H1 (cell line): Measurements from ENCODE around the gene KCNE1. TPM values are rescaled to one million over a fixed set of nuclear protein-coding genes. Genes with fewer than 3 reads are reported as not detected.

Experiments used
- CTCF ChIA-PET: fragments of 300-600 bp; sonication (Branson Sonifier 250); formaldehyde crosslinking; loops from one replicate; lab custom pipeline; 2021; ENCODE audit not compliant: partially characterized antibody; lab: Charles Lee
- POLR2A ChIA-PET: fragments of 300-600 bp; sonication (Branson Sonifier 250); formaldehyde crosslinking; loops from one replicate; lab custom pipeline; 2021; ENCODE audit warnings: inconsistent platforms; ENCODE audit not compliant: partially characterized antibody; lab: Charles Lee
- DNase-seq, 2 experiments: peaks; one replicate each; pipeline versions ENCODE4 v3.0.0 to v3.0.0-alpha.2; 2010 to 2022; ENCODE audit warnings: low spot score in 2 of 2, low read depth in 1 of 2, mixed read lengths in 1 of 2
- FAIRE-seq: peaks from 2 replicates; lab custom pipeline; 2011; peaks lifted over from hg19 to GRCh38; lab: Jason Lieb, UNC
- H2AFZ ChIP-seq: 2 replicates; pipeline ENCODE4 v1.8.1; 2012; ENCODE audit warnings: low read length, inconsistent platforms
- H2AK5ac ChIP-seq: 2 replicates; pipeline ENCODE4 v1.6.1; 2013; ENCODE audit warnings: low read depth, low read length
- H2BK120ac ChIP-seq: replicated peaks from 2 replicates; pipeline ENCODE3; 2013; ENCODE audit warnings: low read depth, low read length, inconsistent platforms
- H2BK12ac ChIP-seq: 2 replicates; pipeline ENCODE4 v1.6.1; 2013; ENCODE audit warnings: low read depth, low read length
- H2BK15ac ChIP-seq: 2 replicates; pipeline ENCODE4 v1.6.1; 2013; ENCODE audit warnings: low read length
- H2BK20ac ChIP-seq: 2 replicates; pipeline ENCODE4 v1.6.1; 2013; ENCODE audit warnings: low read length
- H2BK5ac ChIP-seq: 2 replicates; pipeline ENCODE4 v1.6.1; 2013; ENCODE audit warnings: low read depth, low read length
- H3K14ac ChIP-seq: 2 replicates; pipeline ENCODE4 v1.6.1; 2013; ENCODE audit warnings: inconsistent platforms; ENCODE audit not compliant: insufficient read length
- H3K18ac ChIP-seq: 2 replicates; pipeline ENCODE4 v1.6.1; 2013; ENCODE audit warnings: low read length; ENCODE audit errors: extremely low read depth
- H3K23ac ChIP-seq: 2 replicates; pipeline ENCODE4 v1.6.1; 2013; ENCODE audit warnings: inconsistent platforms; ENCODE audit not compliant: insufficient read length
- H3K23me2 ChIP-seq: 2 replicates; pipeline ENCODE4 v1.6.1; 2013; ENCODE audit warnings: low read depth, low read length
- H3K27ac ChIP-seq: 2 replicates; pipeline ENCODE4 v1.6.1; 2011; ENCODE audit warnings: low read depth, low read length, inconsistent platforms
- H3K27me3 ChIP-seq, 4 experiments: replicated peaks in 1 of 4; 1 replicate in 1 of 4; 2 replicates in 3 of 4; pipeline versions ENCODE4 v1.6.1 to v1.8.1; 2011 to 2013; ENCODE audit warnings: low read length in 3 of 4, mild to moderate bottlenecking in 3 of 4, inconsistent platforms in 2 of 4, mixed read lengths in 2 of 4, moderate library complexity in 1 of 4; ENCODE audit not compliant: control insufficient read depth in 3 of 4, insufficient read depth in 3 of 4; ENCODE audit errors: extremely low read depth in 1 of 4
- H3K36me3 ChIP-seq, 4 experiments: 2 replicates each; pipeline versions ENCODE4 v1.6.1 to v1.8.1; 2011 to 2013; ENCODE audit warnings: mild to moderate bottlenecking in 4 of 4, low read length in 3 of 4, moderate library complexity in 2 of 4, control low read depth in 1 of 4, inconsistent platforms in 1 of 4; ENCODE audit not compliant: insufficient read depth in 4 of 4, control insufficient read depth in 2 of 4
- H3K4ac ChIP-seq: replicated peaks from 2 replicates; pipeline ENCODE3; 2013; ENCODE audit warnings: low read length, low read depth, mixed read lengths, inconsistent platforms; ENCODE audit not compliant: insufficient read length
- H3K4me1 ChIP-seq, 4 experiments: replicated peaks in 1 of 4; 1 replicate in 1 of 4; 2 replicates in 3 of 4; pipeline versions ENCODE4 v1.6.1 to v1.8.1; 2011 to 2013; ENCODE audit warnings: low read length in 3 of 4, inconsistent platforms in 2 of 4, mixed read lengths in 1 of 4; ENCODE audit not compliant: insufficient read depth in 4 of 4, control insufficient read depth in 3 of 4
- H3K4me2 ChIP-seq, 2 experiments: 2 replicates each; pipeline versions ENCODE4 v1.6.1 to v1.8.1; 2011 to 2013; ENCODE audit warnings: low read depth in 2 of 2, low read length in 2 of 2, control low read depth in 1 of 2, inconsistent platforms in 1 of 2, mild to moderate bottlenecking in 1 of 2; ENCODE audit not compliant: insufficient read depth in 1 of 2
- H3K4me3 ChIP-seq, 4 experiments: fragments of 200-600, 300-600 bp in 1 of 4; sonication (generic), shearing (Covaris generic), sonication (Bioruptor Twin) in 1 of 4; 2 replicates each; pipeline versions ENCODE4 v1.5.1 to v1.8.1; 2011 to 2016; ENCODE audit warnings: low read length in 4 of 4, low read depth in 3 of 4, control low read depth in 2 of 4, inconsistent platforms in 2 of 4, mild to moderate bottlenecking in 2 of 4, mixed read lengths in 1 of 4, moderate library complexity in 1 of 4; ENCODE audit not compliant: insufficient read depth in 2 of 4; ENCODE audit errors: extremely low read depth in 1 of 4
- H3K56ac ChIP-seq: replicated peaks from 2 replicates; pipeline ENCODE3; 2013; ENCODE audit warnings: low read depth, mild to moderate bottlenecking, mixed read lengths, low read length, inconsistent platforms; ENCODE audit not compliant: insufficient read length
- H3K79me1 ChIP-seq: 2 replicates; pipeline ENCODE4 v1.6.1; 2013; ENCODE audit warnings: low read depth, low read length, control low read depth
- H3K79me2 ChIP-seq, 2 experiments: 2 replicates each; pipeline versions ENCODE4 v1.6.1 to v1.8.1; 2012 to 2013; ENCODE audit warnings: low read length in 2 of 2, mild to moderate bottlenecking in 2 of 2, inconsistent platforms in 1 of 2; ENCODE audit not compliant: insufficient read depth in 2 of 2, control insufficient read depth in 1 of 2
- H3K9ac ChIP-seq, 4 experiments: replicated peaks in 1 of 4; 1 replicate in 1 of 4; 2 replicates in 3 of 4; pipeline versions ENCODE4 v1.6.1 to v1.8.1; 2011 to 2013; ENCODE audit warnings: low read depth in 3 of 4, low read length in 3 of 4, control low read depth in 2 of 4, mild to moderate bottlenecking in 2 of 4, moderate library complexity in 2 of 4, inconsistent platforms in 1 of 4; ENCODE audit errors: extremely low read depth in 1 of 4
- H3K9me3 ChIP-seq, 2 experiments: 2 replicates each; pipeline versions ENCODE4 v1.6.1 to v1.8.1; 2012 to 2013; ENCODE audit warnings: mild to moderate bottlenecking in 2 of 2, moderate library complexity in 2 of 2, control low read depth in 1 of 2, inconsistent platforms in 1 of 2, low read depth in 1 of 2, low read length in 1 of 2, mixed read lengths in 1 of 2; ENCODE audit not compliant: insufficient read depth in 2 of 2
- H4K20me1 ChIP-seq, 2 experiments: replicated peaks in 1 of 2; 2 replicates each; pipeline versions ENCODE3 to v1.8.1; 2011 to 2013; ENCODE audit warnings: inconsistent platforms in 2 of 2, low read length in 2 of 2, mild to moderate bottlenecking in 1 of 2; ENCODE audit not compliant: insufficient read depth in 2 of 2, control insufficient read depth in 1 of 2
- H4K5ac ChIP-seq: 2 replicates; pipeline ENCODE4 v1.6.1; 2013; ENCODE audit warnings: low read length, low read depth, mixed read lengths, inconsistent platforms; ENCODE audit not compliant: insufficient read length
- H4K8ac ChIP-seq: 2 replicates; pipeline ENCODE4 v1.8.0; 2013; ENCODE audit warnings: mild to moderate bottlenecking, moderate library complexity, low read length, inconsistent platforms; ENCODE audit not compliant: insufficient read depth; ENCODE audit errors: extremely low read depth
- H4K91ac ChIP-seq: replicated peaks from 2 replicates; pipeline ENCODE3; 2013; ENCODE audit warnings: low read length, mixed read lengths, inconsistent platforms; ENCODE audit not compliant: insufficient read length
- BACH1 ChIP-seq: IDR thresholded peaks from 2 replicates; pipeline ENCODE4 v1.6.1; 2012; ENCODE audit warnings: low read length, improper control_type of control experiment
- CBX5 ChIP-seq: fragments of 300-800, 300-1000 bp; sonication (generic); IDR thresholded peaks from 2 replicates; pipeline ENCODE4 v1.7.1; 2016; ENCODE audit warnings: antibody characterized with exemption, low read length, low read depth
- CHD1 ChIP-seq: IDR thresholded peaks from 2 replicates; pipeline ENCODE4 v1.6.1; 2012; ENCODE audit warnings: low read depth, low read length, improper control_type of control experiment
- CHD2 ChIP-seq: IDR thresholded peaks from 2 replicates; pipeline ENCODE4 v1.6.1; 2012; ENCODE audit warnings: low read length, improper control_type of control experiment
- CREB1 ChIP-seq: IDR thresholded peaks from 2 replicates; pipeline ENCODE4 v1.6.1; 2012; ENCODE audit warnings: inconsistent platforms
- EP300 ChIP-seq, 2 experiments: IDR thresholded peaks; 1 replicate in 1 of 2; 2 replicates in 1 of 2; pipeline ENCODE4 v1.6.1; 2011 to 2012; ENCODE audit warnings: low read depth in 2 of 2, low read length in 2 of 2, mild to moderate bottlenecking in 2 of 2, borderline replicate concordance in 1 of 2, inconsistent platforms in 1 of 2, moderate library complexity in 1 of 2
- FOSL1 ChIP-seq: IDR thresholded peaks from 2 replicates; pipeline ENCODE4 v1.6.1; 2011; ENCODE audit warnings: mild to moderate bottlenecking, low read depth, low read length, moderate library complexity; ENCODE audit not compliant: insufficient read depth
- GABPA ChIP-seq: IDR thresholded peaks from 2 replicates; pipeline ENCODE4 v1.6.1; 2011; ENCODE audit warnings: mild to moderate bottlenecking, low read length, moderate library complexity, borderline replicate concordance; ENCODE audit not compliant: insufficient read depth
- KDM4A ChIP-seq: IDR thresholded peaks from one replicate; pipeline ENCODE4 v1.7.1; 2012; ENCODE audit warnings: low read depth, mild to moderate bottlenecking, moderate library complexity, low read length, inconsistent platforms; ENCODE audit not compliant: severe bottlenecking
- KDM5A ChIP-seq: fragments of 200-600 bp; IDR thresholded peaks from 2 replicates; pipeline ENCODE4 v1.7.1; 2012; ENCODE audit warnings: mild to moderate bottlenecking, low read length, inconsistent platforms, mixed read lengths
- RBBP5 ChIP-seq: IDR thresholded peaks from 2 replicates; pipeline ENCODE4 v1.7.1; 2012; ENCODE audit warnings: low read depth, mild to moderate bottlenecking, inconsistent platforms, low read length, moderate library complexity, borderline replicate concordance
- TAF7 ChIP-seq: optimal IDR thresholded peaks from 2 replicates; pipeline ENCODE3; 2011; ENCODE audit warnings: low read depth, mild to moderate bottlenecking, inconsistent platforms, low read length, moderate library complexity, borderline replicate concordance
- TCF12 ChIP-seq: IDR thresholded peaks from 2 replicates; pipeline ENCODE4 v1.6.1; 2011; ENCODE audit warnings: low read depth, mild to moderate bottlenecking, low read length
- ZNF274 ChIP-seq: IDR thresholded peaks from 2 replicates; pipeline ENCODE4 v1.7.0; 2012; ENCODE audit warnings: low read length, borderline replicate concordance; ENCODE audit errors: extremely low read depth
- WGBS, 2 experiments: shearing (Covaris generic) in 1 of 2; methylation state at CpG; one replicate each; pipeline versions ENCODE4 v1.1.6 to v1.1.7; 2013 to 2015; ENCODE audit warnings: low lambda C conversion rate in 2 of 2, mixed read lengths in 2 of 2, inconsistent platforms in 1 of 2, low coverage in 1 of 2, missing lambda C conversion rate in 1 of 2; ENCODE audit not compliant: insufficient replicate concordance in 2 of 2, insufficient coverage in 1 of 2, insufficient read length in 1 of 2; ENCODE audit errors: extremely low coverage in 1 of 2, missing lambda C conversion rate in 1 of 2; 5-methylcytosine and 5-hydroxymethylcytosine counted together
- polyA plus RNA-seq, 7 experiments: library from polyadenylated mRNA; depleted of rRNA in 3 of 7; stranded (reverse) in 5 of 7; unstranded in 2 of 7; fragments of >200 nt in 5 of 7; fragments of 200-250 nt in 2 of 7; gene quantifications; 1 replicate in 5 of 7; 2 replicates in 1 of 7; 4 replicates in 1 of 7; pipeline versions ENCODE4 v1.2.1 to v1.2.3, GENCODE V29; 2011 to 2013; ENCODE audit warnings: missing spikeins in 2 of 7, mixed read lengths in 2 of 7
- total RNA-seq: library from RNA; stranded (reverse); fragmentation: NEBNext Ultra II Directional; extraction: Animal tissue kit (Norgen Biotek cat#: 25700); gene quantifications from 2 replicates; pipeline ENCODE4 v1.2.1, GENCODE V29; 2021

The KCNE1 gene
- total and polyA plus RNA-seq, 2 of the 8 experiments (the other 6 are each of a cell fraction or from before 2014, with no cell fraction given), result 0.08 to 0.28 TPM

DNA sequence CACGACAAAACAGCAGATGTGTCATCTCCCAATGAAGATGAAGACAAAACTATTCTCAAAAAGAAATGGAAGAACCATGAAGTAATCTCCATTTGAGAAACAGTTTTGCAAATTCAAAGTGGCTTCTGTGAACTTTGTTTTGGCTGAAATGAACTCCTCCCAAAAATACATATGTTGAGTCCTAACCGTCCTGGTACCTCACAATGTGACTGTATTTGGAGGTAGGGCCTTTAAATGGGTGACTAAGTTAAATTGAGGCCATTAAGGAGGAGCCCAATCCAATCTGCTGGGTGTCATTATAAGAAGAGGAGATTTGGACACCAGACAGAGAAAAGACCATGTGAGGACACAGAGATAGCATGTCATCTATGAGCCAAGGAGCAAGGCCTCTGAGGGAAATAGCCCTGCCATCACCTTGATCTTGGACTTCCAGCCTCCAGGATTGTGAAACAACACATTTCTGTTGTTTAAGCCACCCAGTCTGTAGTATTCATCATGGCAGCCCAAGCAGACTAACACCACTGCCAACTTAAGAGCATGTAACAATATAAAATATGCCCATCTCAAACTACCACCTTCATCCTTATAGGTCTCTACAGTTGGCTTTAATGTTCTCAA, 38.3 kb upstream of the KCNE1 start:
- H4K20me1 ChIP-seq, result no peaks in the 10 kb centered on the region
- no peak for FAIRE-seq
- DNase-seq, result no peak
- no peak overlapping the region for H3K14ac ChIP-seq
- H2AK5ac ChIP-seq, result no peak overlapping the region
- H4K8ac ChIP-seq, result no peak overlapping the region
- no peak overlapping the region for H3K56ac ChIP-seq
- H3K4me1 ChIP-seq, result peaks cover 0 to 5% (median 2%) of the 10 kb centered on the region in 4 experiments; a peak in 4 of 7 replicates
- no peaks in the 10 kb centered on the region for H3K79me2 ChIP-seq
- ChIA-PET CTCF (interaction anchor here (0.8 to 0.9 kb wide), 2 partner anchors 9 to 27 kb away, joined by 3 read pairs; no protein-coding TSS in a partner anchor), POLR2A (no interaction called here)
- peaks cover 0 to 2% (median 0%) of the 10 kb centered on the region in 4 experiments; a peak in 1 of 8 replicates for H3K36me3 ChIP-seq
- no peak overlapping the region for H3K9ac ChIP-seq
- H2BK12ac ChIP-seq, result no peak overlapping the region
- no peak overlapping the region for H2BK5ac ChIP-seq
- no peak overlapping the region for H3K27ac ChIP-seq
- H2BK120ac ChIP-seq, result no peak overlapping the region
- WGBS, 2 experiments, result 89% methylated on average over 2 of the region's 2 CpGs; no CpG with 5 or more reads in 1 of the 2 experiments
- H3K18ac ChIP-seq, result no peak overlapping the region
- no peak overlapping the region for H3K23ac ChIP-seq
- no peak overlapping the region for H3K4me2 ChIP-seq
- no peaks in the 10 kb centered on the region for H3K27me3 ChIP-seq
- H3K4ac ChIP-seq, result no peak overlapping the region
- H3K79me1 ChIP-seq, result no peaks in the 10 kb centered on the region
- H3K4me3 ChIP-seq, result no peak overlapping the region
- H4K91ac ChIP-seq, result no peak overlapping the region
- H2BK15ac ChIP-seq, result no peak overlapping the region
- H2BK20ac ChIP-seq, result no peak overlapping the region
- peaks cover 8 to 10% of the 10 kb centered on the region in 2 experiments; a peak in 2 of 4 replicates for H3K9me3 ChIP-seq
- no peaks in the 10 kb centered on the region for H3K23me2 ChIP-seq
- no peak overlapping the region for H2AFZ ChIP-seq
- H4K5ac ChIP-seq, result no peak overlapping the region
- TF ChIP-seq GABPA, result no peak
- TF ChIP-seq CHD2, result no peak
- no peak for TF ChIP-seq RBBP5
- no peak for TF ChIP-seq ZNF274
- no peak for TF ChIP-seq CREB1
- no peak for TF ChIP-seq KDM4A
- no peak for TF ChIP-seq EP300 (IDR thresholded peaks at IDR 0.05; ENCODE audit: borderline replicate concordance in 1 of 2, low read depth in 2 of 2, low read length in 2 of 2)
- no peak for TF ChIP-seq CBX5
- TF ChIP-seq BACH1, result no peak
- no peak for TF ChIP-seq TAF7
- no peak for TF ChIP-seq KDM5A
- no peak for TF ChIP-seq CHD1
- no peak for TF ChIP-seq TCF12
- no peak for TF ChIP-seq FOSL1
